IMR-90 (cell line): ENCODE results near the gene ZFR2. TPM values are rescaled to one million over a fixed set of nuclear protein-coding genes. Genes with fewer than 3 reads are reported as not detected.

ENCODE experiments used
- ATAC-seq: fragments of 200-7000 bp; cut with Tn5 transposase; 2 replicates; pipeline ENCODE4 v1.9.1; 2020; ENCODE audit warnings: low read depth, mild to moderate bottlenecking, moderate library complexity
- BruUV-seq: library from RNA; stranded (reverse); fragments of 400-500 nt; replicated peaks from 2 replicates; lab custom pipeline; 2021; lab: Mats Ljungman, UMichigan
- CTCF ChIA-PET: fragments of 300-600 bp; formaldehyde crosslinking; extraction: SDS; loops from one replicate; lab custom pipeline; 2021; ENCODE audit warnings: antibody characterized with exemption; lab: Yijun Ruan, JAX
- POLR2A ChIA-PET: fragments of 300-600 bp; sonication (Branson Sonifier 250); formaldehyde crosslinking; loops from one replicate; lab custom pipeline; 2022; ENCODE audit warnings: antibody characterized with exemption; ENCODE audit not compliant: unreplicated experiment; lab: Charles Lee
- DNase-seq: peaks from one replicate; pipeline ENCODE4 v3.0.0; 2013
- H2AFZ ChIP-seq: replicated peaks from 2 replicates; pipeline ENCODE3; 2013; ENCODE audit warnings: low read length, mild to moderate bottlenecking; ENCODE audit not compliant: poor library complexity
- H2AK5ac ChIP-seq: 2 replicates; pipeline ENCODE4 v1.6.1; 2013; ENCODE audit warnings: low read depth, low read length, inconsistent platforms
- H2AK9ac ChIP-seq: replicated peaks from 2 replicates; pipeline ENCODE3; 2013; ENCODE audit warnings: mild to moderate bottlenecking, low read depth, low read length, moderate library complexity; ENCODE audit not compliant: poor library complexity
- H2BK120ac ChIP-seq: 2 replicates; pipeline ENCODE4 v1.6.1; 2013; ENCODE audit warnings: low read depth, low read length, inconsistent platforms
- H2BK15ac ChIP-seq: 3 replicates; pipeline ENCODE4 v1.6.1; 2013; ENCODE audit warnings: low read depth, low read length, inconsistent platforms
- H2BK20ac ChIP-seq: 2 replicates; pipeline ENCODE4 v1.6.1; 2013; ENCODE audit warnings: low read depth, mild to moderate bottlenecking, inconsistent platforms, low read length, moderate library complexity
- H2BK5ac ChIP-seq: 2 replicates; pipeline ENCODE4 v1.6.1; 2013; ENCODE audit warnings: mild to moderate bottlenecking, low read depth, low read length, inconsistent platforms; ENCODE audit not compliant: poor library complexity, severe bottlenecking
- H3K14ac ChIP-seq: replicated peaks from 2 replicates; pipeline ENCODE4 v1.6.1; 2013; ENCODE audit warnings: low read depth, low read length, inconsistent platforms
- H3K18ac ChIP-seq: 2 replicates; pipeline ENCODE4 v1.6.1; 2013; ENCODE audit warnings: low read depth, low read length, control low read depth
- H3K23ac ChIP-seq: 2 replicates; pipeline ENCODE4 v1.6.1; 2013; ENCODE audit warnings: low read depth, low read length, inconsistent platforms
- H3K27ac ChIP-seq: 2 replicates; pipeline ENCODE4 v1.5.1; 2013; ENCODE audit warnings: mild to moderate bottlenecking, control low read depth, low read length; ENCODE audit not compliant: insufficient read depth
- H3K27me3 ChIP-seq: 2 replicates; pipeline ENCODE4 v1.6.1; 2013; ENCODE audit warnings: low read length; ENCODE audit not compliant: control insufficient read depth, insufficient read depth
- H3K36me3 ChIP-seq: 2 replicates; pipeline ENCODE4 v1.6.1; 2013; ENCODE audit warnings: low read length, mixed read lengths; ENCODE audit not compliant: control insufficient read depth, insufficient read depth
- H3K4ac ChIP-seq: 2 replicates; pipeline ENCODE4 v1.6.1; 2013; ENCODE audit warnings: low read depth, low read length, inconsistent platforms
- H3K4me1 ChIP-seq: 2 replicates; pipeline ENCODE4 v1.6.1; 2013; ENCODE audit warnings: low read length, mixed read lengths; ENCODE audit not compliant: control insufficient read depth, insufficient read depth
- H3K4me2 ChIP-seq: 2 replicates; pipeline ENCODE4 v1.6.1; 2013; ENCODE audit warnings: low read depth, mild to moderate bottlenecking, control low read depth, low read length, moderate library complexity
- H3K4me3 ChIP-seq: 2 replicates; pipeline ENCODE4 v1.5.1; 2013; ENCODE audit warnings: low read depth, mild to moderate bottlenecking, control low read depth, low read length, moderate library complexity; ENCODE audit not compliant: insufficient read depth
- H3K56ac ChIP-seq: 2 replicates; pipeline ENCODE4 v1.6.1; 2013; ENCODE audit warnings: low read length, inconsistent platforms; ENCODE audit not compliant: insufficient read depth; ENCODE audit errors: extremely low read depth
- H3K79me1 ChIP-seq, 2 experiments: 2 replicates each; pipeline ENCODE4 v1.6.1; 2013; ENCODE audit warnings: low read length in 2 of 2, inconsistent platforms in 1 of 2, low read depth in 1 of 2
- H3K9ac ChIP-seq: 2 replicates; pipeline ENCODE4 v1.6.1; 2013; ENCODE audit warnings: low read depth, low read length, control low read depth
- H3K9me1 ChIP-seq: 2 replicates; pipeline ENCODE4 v1.6.1; 2013; ENCODE audit warnings: low read length, inconsistent platforms; ENCODE audit not compliant: insufficient read depth
- H3K9me3 ChIP-seq: 2 replicates; pipeline ENCODE4 v1.6.1; 2013; ENCODE audit warnings: low read length; ENCODE audit not compliant: control insufficient read depth, insufficient read depth
- H4K20me1 ChIP-seq: 2 replicates; pipeline ENCODE4 v1.6.1; 2013; ENCODE audit warnings: low read length, inconsistent platforms; ENCODE audit not compliant: insufficient read depth
- H4K5ac ChIP-seq: 2 replicates; pipeline ENCODE4 v1.6.1; 2013; ENCODE audit warnings: mild to moderate bottlenecking, low read depth, low read length, control low read depth
- H4K8ac ChIP-seq, 2 experiments: 2 replicates each; pipeline ENCODE4 v1.6.1; 2013; ENCODE audit warnings: low read depth in 2 of 2, low read length in 2 of 2, control low read depth in 1 of 2, inconsistent platforms in 1 of 2
- H4K91ac ChIP-seq: 2 replicates; pipeline ENCODE4 v1.6.1; 2013; ENCODE audit warnings: low read depth, low read length, inconsistent platforms; ENCODE audit not compliant: insufficient read depth
- CEBPB ChIP-seq: IDR thresholded peaks from 2 replicates; pipeline ENCODE4 v1.6.1; 2012; ENCODE audit warnings: low read depth, low read length, improper control_type of control experiment
- RFX5 ChIP-seq: IDR thresholded peaks from 2 replicates; pipeline ENCODE4 v1.8.0; 2012; ENCODE audit warnings: low read depth, mild to moderate bottlenecking, low read length, moderate library complexity
- WGBS, 2 experiments: methylation state at CpG; one replicate each; pipeline versions ENCODE4 v1.1.5 to v1.1.7; 2013; ENCODE audit warnings: missing lambda C conversion rate in 2 of 2; ENCODE audit not compliant: insufficient read length in 1 of 2; ENCODE audit errors: extremely low coverage in 2 of 2; 5-methylcytosine and 5-hydroxymethylcytosine counted together
- dilution Hi-C: fragments of 300-500 bp; cut with HindIII; formaldehyde crosslinking; loops from one replicate; pipeline ENCODE4 v1.14.3; 2018; ENCODE audit warnings: low sequenced_read_pairs; ENCODE audit not compliant: unreplicated experiment
- in situ Hi-C: fragments of 300-500 bp; cut with MboI; formaldehyde crosslinking; loops from 3 replicates; pipeline ENCODE4 v1.14.3; 2019; ENCODE audit warnings: low sequenced_read_pairs, inconsistent platforms, mixed read lengths
- intact Hi-C: fragments of 100-400 bp; cut with micrococcal nuclease; formaldehyde crosslinking; loops from 2 replicates; pipeline ENCODE4 v1.10.0; 2022
- polyA plus RNA-seq, 3 experiments: library from polyadenylated mRNA; depleted of rRNA; stranded (reverse); fragments of >200 nt; gene quantifications; 2 replicates each; pipeline ENCODE4 v1.2.3, GENCODE V29; 2012; ENCODE audit warnings: low replicate concordance in 1 of 3
- total RNA-seq: library from RNA; depleted of rRNA; stranded (reverse); fragments of >200 nt; gene quantifications from 2 replicates; pipeline ENCODE4 v1.2.3, GENCODE V29; 2012

Gene ZFR2
- total and polyA plus RNA-seq, 2 of the 4 experiments (the other 2 are of a cell fraction) = 0.19 TPM; not detected in 1

- DNase-seq (no peak), ATAC-seq (no peak)
- TF ChIP-seq CEBPB = no peak
- TF ChIP-seq RFX5 = peak; percentile 75
- POLR2A ChIA-PET = no interaction called here
- H2AK9ac ChIP-seq = no peak overlapping the region
- no peak overlapping the region for H3K9ac ChIP-seq
- H3K56ac ChIP-seq = no peak overlapping the region
- no peaks in the 10 kb centered on the region for H3K36me3 ChIP-seq
- no peak overlapping the region for H2AFZ ChIP-seq
- no peak overlapping the region for H2BK5ac ChIP-seq
- H3K9me1 ChIP-seq = no peaks in the 10 kb centered on the region
- WGBS, 2 experiments = no CpG with 5 or more reads among the region's 12 CpGs
- H4K8ac ChIP-seq = no peak overlapping the region
- no peak overlapping the region for H3K27ac ChIP-seq
- CTCF ChIA-PET = no interaction called here
- in situ Hi-C loops (no loop called here), intact Hi-C loops (no loop called here), dilution Hi-C loops (no loop called here)
- H2BK15ac ChIP-seq = no peak overlapping the region
- BruUV-seq = no TSS peak
- H4K5ac ChIP-seq = no peak overlapping the region
- H4K20me1 ChIP-seq = no peaks in the 10 kb centered on the region; the same call in 1 of the 2 replicates
- no peak overlapping the region for H2AK5ac ChIP-seq
- H4K91ac ChIP-seq = no peak overlapping the region
- peaks cover 33% of the 10 kb centered on the region for H3K27me3 ChIP-seq
- no peak overlapping the region for H3K4ac ChIP-seq
- no peaks in the 10 kb centered on the region for H3K4me1 ChIP-seq
- no peaks in the 10 kb centered on the region for H3K79me1 ChIP-seq
- no peak overlapping the region for H3K23ac ChIP-seq
- no peak overlapping the region for H2BK20ac ChIP-seq
- no peak overlapping the region for H2BK120ac ChIP-seq
- H3K9me3 ChIP-seq = 0 out of 2 replicates have a peak, but pooled peaks cover 2% of the 10 kb centered on the region
- H3K14ac ChIP-seq = no peak overlapping the region
- H3K4me3 ChIP-seq = no peak overlapping the region
- no peak overlapping the region for H3K18ac ChIP-seq
- no peak overlapping the region for H3K4me2 ChIP-seq
These were observed 11.3 kb downstream of the ZFR2 start for GRCh38 chr19:3857449-3858003.
